Epithelial cell of proximal tubule (primary cell): ENCODE data around the gene CD109. TPM values are rescaled to one million over a fixed set of nuclear protein-coding genes. Genes with fewer than 3 reads are reported as not detected.
"Not testable (repeated sequence)": the region's sequence is repeated elsewhere in the genome, so short reads cannot be mapped to it uniquely, and the experiment has no call there.

ENCODE experiments used
- DNase-seq: peaks from one replicate; pipeline ENCODE4 v3.0.0-alpha.2; 2011; ENCODE audit warnings: low read depth
- H3K4me3 ChIP-seq: 2 replicates; pipeline ENCODE4 v1.5.1; 2011; ENCODE audit warnings: low read depth, mild to moderate bottlenecking, low read length
- CTCF ChIP-seq: conservative IDR thresholded peaks from 2 replicates; pipeline ENCODE4 v1.5.1; 2012; ENCODE audit warnings: low read depth, mild to moderate bottlenecking, low read length
- total RNA-seq: library from RNA; depleted of rRNA; stranded (reverse); fragments of >200 nt; gene quantifications from 2 replicates; pipeline ENCODE4 v1.2.3, GENCODE V29; 2015

Gene CD109
- total RNA-seq, 1 donor from 2014 or later, result 24.3 TPM

- H3K4me3 ChIP-seq, result no peak overlapping the region
- no peak for TF ChIP-seq CTCF
- no peak for DNase-seq
These were observed 23.9 kb upstream of the CD109 start for GRCh38 chr6:73671911-73672685.

GRCh38 chr6:73675466-73676098 lies 20.4 kb upstream of the CD109 start:
- H3K4me3 ChIP-seq, result no peak overlapping the region
- peak; percentile 95 for TF ChIP-seq CTCF

GRCh38 chr6:73679009-73679408 lies 17.0 kb upstream of the CD109 start:
- H3K4me3 ChIP-seq, result no peak overlapping the region
- no peak for TF ChIP-seq CTCF
- no peak for DNase-seq

More at GRCh38 chr6:73675466-73676098, 20.4 kb upstream of the CD109 start:
- DNase-seq, result peak; percentile 38

GRCh38 chr6:73679846-73680245 lies 16.2 kb upstream of the CD109 start:
- H3K4me3 ChIP-seq, DNase-seq: not testable (repeated sequence)

GRCh38 chr6:73680289-73680918 lies 15.6 kb upstream of the CD109 start:
- no peak for TF ChIP-seq CTCF
- DNase-seq, result no peak
- no peak overlapping the region for H3K4me3 ChIP-seq

- DNase-seq, result not testable (repeated sequence)
These were observed 12.4 kb upstream of the CD109 start for GRCh38 chr6:73683574-73683973.

GRCh38 chr6:73688351-73688750 lies 7.7 kb upstream of the CD109 start:
- no peak for TF ChIP-seq CTCF
- H3K4me3 ChIP-seq, result no peak overlapping the region
- DNase-seq, result no peak

More at GRCh38 chr6:73683574-73683973, 12.4 kb upstream of the CD109 start:
- H3K4me3 ChIP-seq, result not testable (repeated sequence)
